GM12872 (cell line): ENCODE data around the gene PCP4L1.

ENCODE experiments used
- TF ChIP-seq, protein P1 (sequence below): IDR thresholded peaks from 3 replicates; pipeline ENCODE4 v1.5.1; 2011; ENCODE audit warnings: low read depth, mild to moderate bottlenecking, low read length, moderate library complexity; ENCODE audit not compliant: insufficient read depth

PCP4L1 gene

GRCh38 chr1:161218301-161219077 lies 40.1 kb upstream of the PCP4L1 start:
- TF ChIP-seq, protein P1, sequence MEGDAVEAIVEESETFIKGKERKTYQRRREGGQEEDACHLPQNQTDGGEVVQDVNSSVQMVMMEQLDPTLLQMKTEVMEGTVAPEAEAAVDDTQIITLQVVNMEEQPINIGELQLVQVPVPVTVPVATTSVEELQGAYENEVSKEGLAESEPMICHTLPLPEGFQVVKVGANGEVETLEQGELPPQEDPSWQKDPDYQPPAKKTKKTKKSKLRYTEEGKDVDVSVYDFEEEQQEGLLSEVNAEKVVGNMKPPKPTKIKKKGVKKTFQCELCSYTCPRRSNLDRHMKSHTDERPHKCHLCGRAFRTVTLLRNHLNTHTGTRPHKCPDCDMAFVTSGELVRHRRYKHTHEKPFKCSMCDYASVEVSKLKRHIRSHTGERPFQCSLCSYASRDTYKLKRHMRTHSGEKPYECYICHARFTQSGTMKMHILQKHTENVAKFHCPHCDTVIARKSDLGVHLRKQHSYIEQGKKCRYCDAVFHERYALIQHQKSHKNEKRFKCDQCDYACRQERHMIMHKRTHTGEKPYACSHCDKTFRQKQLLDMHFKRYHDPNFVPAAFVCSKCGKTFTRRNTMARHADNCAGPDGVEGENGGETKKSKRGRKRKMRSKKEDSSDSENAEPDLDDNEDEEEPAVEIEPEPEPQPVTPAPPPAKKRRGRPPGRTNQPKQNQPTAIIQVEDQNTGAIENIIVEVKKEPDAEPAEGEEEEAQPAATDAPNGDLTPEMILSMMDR = no peak

GRCh38 chr1:161219078-161219892 lies 39.3 kb upstream of the PCP4L1 start:
- TF ChIP-seq, protein P1 = no peak

GRCh38 chr1:161220002-161220401 lies 38.5 kb upstream of the PCP4L1 start:
- TF ChIP-seq, protein P1 = no peak

DNA sequence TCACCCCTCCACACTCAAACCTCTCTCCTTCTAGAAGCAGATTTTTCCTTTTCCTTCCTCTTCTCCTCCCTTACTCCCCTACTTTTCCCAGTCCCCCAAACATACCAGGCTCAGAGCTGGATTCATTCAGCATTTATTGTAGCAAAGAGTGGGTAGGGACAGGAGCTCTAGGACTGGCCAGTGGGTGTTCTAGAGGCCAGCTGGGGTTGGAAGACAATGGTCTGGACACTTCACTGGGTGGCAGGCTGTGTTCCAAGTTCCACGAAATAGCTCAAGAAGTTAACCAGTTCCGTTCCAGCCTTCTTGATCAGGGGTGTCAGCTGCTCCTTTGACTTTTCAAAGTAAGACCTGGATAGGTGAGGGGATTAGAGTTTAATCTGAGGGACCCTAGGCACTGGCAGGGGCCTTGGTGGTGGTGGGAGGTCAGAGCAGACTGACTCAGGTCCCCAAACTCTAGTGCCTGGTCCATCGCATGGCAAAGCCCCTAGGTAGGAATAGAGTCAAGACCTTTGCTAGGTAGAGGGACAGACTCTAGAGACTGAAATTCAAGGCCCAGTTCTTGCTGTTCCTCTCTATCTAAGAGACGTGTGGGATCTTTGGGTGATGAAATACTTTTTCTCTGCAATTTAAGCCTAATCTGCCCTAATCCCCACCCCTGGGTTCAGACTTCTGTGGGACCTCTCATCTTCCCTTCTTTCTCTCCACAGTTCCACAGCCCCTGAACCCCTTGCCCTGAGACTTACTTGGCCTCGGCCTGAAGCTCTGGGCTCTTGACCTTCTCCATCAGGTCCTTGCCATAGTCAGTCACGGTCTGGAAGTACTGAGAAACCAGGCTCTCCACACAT lies 36.1 kb upstream of the PCP4L1 start:
- TF ChIP-seq, protein P1 = no peak

DNA sequence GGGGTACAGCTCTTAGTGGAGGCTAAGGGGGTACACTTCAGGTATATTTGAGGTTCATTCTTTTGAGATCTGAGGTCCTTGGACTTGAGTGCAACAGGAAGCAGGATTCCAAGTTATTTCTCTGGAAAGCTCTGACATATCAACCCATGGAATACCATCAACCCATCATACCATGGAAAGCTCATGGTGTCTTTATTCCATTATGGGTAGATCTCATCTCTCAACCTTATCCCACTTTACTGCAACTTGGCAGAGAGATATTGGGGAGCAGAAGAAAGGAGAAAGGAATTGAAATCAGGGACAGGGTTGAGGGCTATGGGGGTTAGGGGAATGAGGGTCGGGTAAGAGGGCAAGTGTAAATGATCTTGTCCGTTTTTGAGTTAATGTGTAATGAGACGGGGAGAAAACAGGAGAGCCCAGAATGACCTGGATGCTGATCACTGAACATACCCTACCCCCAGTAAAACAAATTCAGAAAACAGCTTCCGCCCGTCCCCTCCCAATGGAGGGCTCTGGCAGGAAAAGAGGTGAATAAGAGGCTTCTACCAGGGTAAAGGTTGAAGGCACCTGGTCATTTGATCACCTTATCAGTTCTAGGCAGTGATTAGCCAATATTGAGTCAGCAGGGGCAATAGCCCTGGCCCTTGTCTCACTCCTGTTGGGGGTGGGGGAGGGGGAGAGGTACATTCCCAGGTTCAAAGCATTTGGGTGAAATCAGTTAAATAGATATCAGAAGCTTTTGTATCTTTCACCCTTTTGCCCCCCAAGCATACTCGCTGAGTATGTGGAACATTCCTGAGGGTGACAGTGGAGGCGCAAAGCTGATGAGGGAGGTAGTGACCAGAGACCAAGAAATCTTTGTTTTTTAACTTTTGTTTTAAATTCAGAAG lies 34.5 kb upstream of the PCP4L1 start:
- TF ChIP-seq, protein P1 = no peak

DNA sequence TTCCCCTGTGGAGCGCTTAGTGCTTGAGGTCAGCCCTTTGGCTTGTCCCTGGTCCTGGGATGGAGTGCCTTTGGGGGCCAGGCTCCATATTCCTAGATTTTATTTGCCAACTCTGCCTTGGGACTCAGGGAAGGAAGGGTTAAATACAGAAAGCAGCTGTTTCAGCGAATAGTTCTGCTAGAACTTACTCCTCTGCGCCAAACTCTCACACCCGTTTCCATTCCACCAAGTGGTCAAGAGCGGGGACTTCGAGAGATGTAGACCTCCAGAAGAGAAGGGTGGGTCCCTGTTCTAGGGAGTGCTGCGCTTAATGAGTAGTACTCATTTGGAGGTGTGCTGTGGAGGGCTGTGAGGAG lies 33.4 kb upstream of the PCP4L1 start:
- TF ChIP-seq, protein P1 = no peak
